ENCODE data around the gene DYDC1.
"Not testable (repeated sequence)": the region's sequence is repeated elsewhere in the genome, so short reads cannot be mapped to it uniquely, and the experiment has no call there.

DYDC1 gene

GRCh38 chr10:80356563-80356988, at the start of gene DYDC1, which contains the start of gene DYDC2:
DYDC1 (minus strand) TSS chr10:80356755; CDS start chr10:80352601, 4,154 bp downstream.
DYDC2 (plus strand) TSS chr10:80356781; CDS start chr10:80362444, 5,663 bp downstream.
- DNase-seq = no peak

- DNase-seq = no peak
Observed at GRCh38 chr10:80406204-80406603, 49.6 kb upstream of the DYDC1 start.

DNA sequence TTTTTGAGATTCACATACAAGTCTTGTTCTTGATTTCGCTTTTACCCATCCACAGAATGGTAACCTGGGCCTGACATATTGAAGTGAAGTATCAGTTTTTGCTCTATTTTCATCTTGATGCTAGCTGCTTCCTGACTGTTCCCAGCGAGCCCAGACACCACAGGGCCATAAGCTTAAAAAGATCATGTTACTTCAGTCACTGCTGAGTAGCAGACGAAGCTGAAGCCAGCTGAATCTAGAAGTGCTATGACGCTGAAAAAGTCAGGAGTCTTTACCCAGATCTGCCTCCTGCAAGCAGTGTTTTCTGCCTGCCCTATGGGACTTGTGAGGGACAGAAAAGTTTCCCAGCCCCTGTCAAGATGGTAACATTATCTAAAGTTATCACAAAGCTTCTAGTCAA, 49.1 kb upstream of the DYDC1 start:
- no peak for DNase-seq

GRCh38 chr10:80405035-80405434, 48.5 kb upstream of the DYDC1 start:
- DNase-seq = no peak

DNA sequence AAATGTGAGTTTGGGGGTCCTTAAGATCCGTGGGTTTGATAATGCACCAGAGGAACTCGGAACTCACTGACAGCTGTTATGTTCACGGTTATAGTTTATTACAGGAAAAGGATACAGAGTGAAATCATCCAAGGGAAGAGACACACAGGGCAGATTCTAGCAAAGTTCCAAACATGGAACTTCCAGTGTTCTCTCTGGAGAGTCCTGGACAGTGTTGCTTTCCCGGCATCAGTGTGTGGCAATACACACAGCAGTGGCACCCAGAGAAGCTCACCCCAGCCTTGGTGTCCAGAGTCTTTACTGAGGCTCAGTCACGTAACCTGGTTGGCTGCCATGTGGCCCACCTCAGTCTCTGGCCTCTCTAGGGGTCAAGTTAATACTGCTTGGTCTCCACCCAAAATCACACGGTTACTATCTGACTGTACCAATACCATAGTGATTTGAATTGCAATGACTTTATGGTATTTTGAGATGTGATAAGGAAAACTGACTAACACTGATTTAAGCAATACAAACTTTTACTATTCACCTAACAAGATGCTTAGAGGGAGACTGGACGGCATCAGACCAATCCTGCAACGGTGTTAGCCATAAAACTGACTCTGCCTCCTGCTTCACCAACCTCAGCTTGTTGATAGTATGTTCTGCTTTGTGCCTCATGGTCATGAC, 43.7 kb upstream of the DYDC1 start:
- DNase-seq = no peak

DNA sequence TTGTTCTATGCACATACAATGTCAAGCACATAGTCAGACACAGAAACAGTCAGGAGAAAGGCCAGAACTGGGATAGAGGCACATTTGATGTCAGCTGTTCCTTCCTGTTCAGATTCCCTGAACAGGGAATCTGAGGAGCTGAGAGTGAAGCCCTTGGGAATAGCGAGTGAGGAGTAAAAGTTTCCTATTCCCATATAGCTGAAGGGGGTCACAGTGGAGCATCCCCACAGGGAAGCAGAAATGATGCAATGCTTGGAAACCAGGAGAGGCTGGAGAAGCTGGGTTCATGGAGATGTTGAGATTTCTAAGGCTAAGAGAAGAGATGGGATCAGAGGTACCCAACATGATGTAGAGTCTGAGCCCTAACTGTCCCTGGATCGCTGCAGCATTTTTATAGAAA, 40.5 kb upstream of the DYDC1 start:
- no peak for DNase-seq

DNA sequence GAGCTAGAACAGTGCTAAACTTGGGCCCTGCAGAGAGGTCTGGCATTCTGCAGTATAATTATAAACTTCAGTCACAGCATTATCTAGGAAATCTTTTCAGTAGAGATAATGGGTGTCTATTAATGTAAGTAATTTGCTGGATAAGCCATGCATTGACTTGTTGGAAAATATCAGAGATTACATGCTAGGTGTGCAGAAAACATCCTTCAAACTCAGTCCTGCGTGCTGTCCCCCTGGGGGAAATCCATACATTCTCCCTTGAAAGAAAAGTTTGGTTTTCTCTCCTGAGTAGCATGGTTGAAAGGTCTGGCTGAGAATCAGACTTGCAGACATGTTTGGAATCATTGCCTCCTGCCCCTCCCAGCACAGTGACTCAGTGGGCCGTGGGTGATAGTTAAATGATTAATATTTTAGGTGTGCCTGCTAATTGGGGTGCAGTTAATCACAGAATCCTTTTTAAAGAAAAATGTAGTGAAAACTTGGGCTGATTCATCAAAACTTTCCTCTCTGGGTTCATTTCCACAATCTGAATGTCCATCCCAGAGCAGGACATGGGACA, 37.9 kb upstream of the DYDC1 start:
- DNase-seq = no peak

DNA sequence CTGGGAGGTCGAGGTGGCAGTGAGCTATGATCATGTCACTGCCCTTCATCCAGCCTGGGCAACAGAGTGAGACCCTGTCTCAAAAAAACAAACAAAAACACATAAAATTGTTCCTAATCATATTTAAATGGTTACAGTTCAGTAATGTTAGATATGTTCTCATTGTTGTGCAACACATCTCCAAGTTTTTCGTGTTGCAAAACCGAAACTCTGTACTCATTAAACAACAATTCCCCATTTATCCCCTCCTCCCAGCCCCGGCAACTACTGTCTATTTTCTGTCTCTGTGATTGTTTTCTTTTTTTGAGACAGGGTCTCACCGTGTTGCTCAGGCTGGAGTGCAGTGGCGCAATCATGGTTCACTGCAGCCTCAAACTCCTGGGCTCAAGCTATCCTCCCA, 35.7 kb upstream of the DYDC1 start:
- no peak for DNase-seq

GRCh38 chr10:80390740-80391139, 34.2 kb upstream of the DYDC1 start:
- DNase-seq = no peak

GRCh38 chr10:80382989-80383388, 26.4 kb upstream of the DYDC1 start:
- DNase-seq = no peak

- DNase-seq = no peak
Observed at GRCh38 chr10:80380185-80380584, 23.6 kb upstream of the DYDC1 start.

DNA sequence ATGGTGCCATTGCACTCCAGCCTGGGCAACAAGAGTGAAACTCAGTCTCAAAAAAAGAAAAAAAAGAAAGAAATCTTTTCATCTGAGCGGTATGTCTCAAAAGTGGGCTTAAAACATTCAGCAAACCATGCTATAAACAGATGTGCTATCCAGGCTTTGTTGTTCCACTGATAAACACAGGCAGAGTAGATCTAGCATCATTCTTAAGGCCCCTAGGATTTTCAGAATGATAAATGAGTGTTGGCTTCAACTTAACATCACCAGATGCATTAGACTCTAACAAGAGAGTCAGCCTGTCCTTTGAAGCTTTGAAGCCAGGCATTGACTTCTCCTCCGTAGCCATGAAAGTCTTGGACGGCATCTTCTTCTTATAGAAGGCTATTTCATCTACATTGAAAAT, 23.1 kb upstream of the DYDC1 start:
- no peak for DNase-seq

- no peak for DNase-seq
Observed at GRCh38 chr10:80373502-80373901, 16.9 kb upstream of the DYDC1 start.

- no peak for DNase-seq
Observed at GRCh38 chr10:80372675-80373074, 16.1 kb upstream of the DYDC1 start.

DNA sequence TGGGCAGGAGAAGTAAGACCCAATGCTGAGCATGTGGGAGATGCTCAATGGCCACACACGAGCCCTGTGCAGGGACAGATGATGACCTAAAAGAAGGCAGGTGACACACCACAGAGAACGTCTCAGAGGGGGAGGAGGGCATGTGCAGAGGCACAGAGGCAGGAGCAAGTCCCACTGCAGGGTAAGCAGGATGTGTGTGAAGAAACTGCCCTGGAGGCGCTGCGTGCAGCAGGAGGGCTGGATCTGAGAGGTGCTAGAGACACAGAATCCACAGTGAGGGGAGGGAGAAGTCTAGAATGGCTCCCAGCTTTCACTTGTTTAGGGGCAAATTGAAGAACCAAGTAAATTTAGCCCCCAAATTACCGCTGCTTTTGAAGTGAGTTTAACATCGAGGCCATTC, 14.9 kb upstream of the DYDC1 start:
- no peak for DNase-seq

DNA sequence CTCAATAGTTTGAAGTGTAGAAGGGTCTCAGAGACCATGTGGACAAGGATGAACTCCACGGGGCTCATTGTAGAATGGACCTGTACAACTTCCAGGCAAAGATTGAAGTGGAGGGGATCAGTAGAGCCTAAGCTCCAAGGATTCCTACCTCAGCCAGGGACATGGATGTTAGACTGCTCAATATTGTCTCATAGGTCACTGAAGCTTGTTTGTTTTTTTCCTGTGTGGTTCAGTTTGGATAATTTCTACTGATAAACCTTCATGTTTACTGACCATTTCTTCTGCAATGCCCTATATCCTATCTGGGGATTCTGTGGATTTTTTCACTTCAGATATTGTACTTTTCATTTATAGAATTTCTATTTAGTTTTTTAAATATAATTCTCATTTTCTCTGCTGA, 9.0 kb upstream of the DYDC1 start:
- no peak for DNase-seq

DNA sequence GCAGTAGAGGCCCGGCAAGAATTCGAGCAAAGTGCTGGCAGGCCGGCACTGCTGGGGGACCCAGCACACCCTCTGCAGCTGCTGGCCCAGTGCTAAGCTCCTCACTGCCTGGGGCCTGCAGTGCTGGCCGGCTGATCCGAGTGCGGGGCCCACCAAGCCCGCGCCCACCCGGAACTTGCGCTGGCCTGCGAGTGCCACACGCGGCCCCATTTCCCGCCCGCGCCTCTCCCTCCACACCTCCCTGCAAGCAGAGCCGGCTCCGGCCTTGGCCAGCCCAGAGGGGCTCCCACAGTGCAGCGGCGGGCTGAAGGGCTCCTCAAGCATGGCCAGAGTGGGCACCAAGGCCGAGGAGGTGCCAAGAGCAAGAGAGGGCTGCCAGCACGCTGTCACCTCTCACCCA, 3.1 kb upstream of the DYDC1 start:
- no peak for DNase-seq

- not testable (repeated sequence) for DNase-seq
Observed at GRCh38 chr10:80358925-80359324, 2.4 kb upstream of the DYDC1 start.

DNA sequence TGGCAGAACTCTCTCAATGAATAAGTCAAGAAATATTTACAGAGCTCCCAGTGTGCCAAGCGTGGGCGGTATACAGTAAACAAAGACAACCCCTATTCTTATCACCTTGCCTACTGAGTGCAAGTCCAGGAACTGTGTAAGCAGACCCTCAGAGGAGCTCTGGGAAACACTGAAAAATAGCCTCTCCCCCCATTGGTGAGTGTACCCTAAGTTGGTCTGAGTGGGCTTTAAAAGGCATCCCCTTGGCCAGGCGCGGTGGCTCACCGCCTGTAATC, 1.2 kb upstream of the DYDC1 start:
- no peak for DNase-seq

GRCh38 chr10:80356989-80357850, 665 bp upstream of the DYDC1 start:
- no peak for DNase-seq

DNA sequence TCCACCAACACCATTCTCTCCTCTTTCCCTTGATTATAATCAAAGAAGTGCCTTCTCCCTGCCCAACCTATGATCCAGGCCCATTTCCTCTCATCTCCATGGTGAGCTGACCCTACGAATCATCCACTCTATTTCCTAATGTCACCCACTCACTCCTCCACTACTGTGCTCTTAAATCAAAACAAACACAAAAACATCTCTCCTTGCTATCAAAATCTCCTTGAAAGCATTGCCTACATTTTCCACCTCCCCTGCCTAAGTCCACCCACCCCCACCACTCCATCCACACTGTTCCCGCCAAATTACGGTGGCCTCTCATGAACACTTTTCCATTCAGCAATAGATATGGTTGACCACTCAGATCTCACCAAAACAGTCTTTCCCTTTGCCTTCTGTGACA, 5.3 kb downstream of the DYDC1 start:
- DNase-seq = no peak

DNA sequence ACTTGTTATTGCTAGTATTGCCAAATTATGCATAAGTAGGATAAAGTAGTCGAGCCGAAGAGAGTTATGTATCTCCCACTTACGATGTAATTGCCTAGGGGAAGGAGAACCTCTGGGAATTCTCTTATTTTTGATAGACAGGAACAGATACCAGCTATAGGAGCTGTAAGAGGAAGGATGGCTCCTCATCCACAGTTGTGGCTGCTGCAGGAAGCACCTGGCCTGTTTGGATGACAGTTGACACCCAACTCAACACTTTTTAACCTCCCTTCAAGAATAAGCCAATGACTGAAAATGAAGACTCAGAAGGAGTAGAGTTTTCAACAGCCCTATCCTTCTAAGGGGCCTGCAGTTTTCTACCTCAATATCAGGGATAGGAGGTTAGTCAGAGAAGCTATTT, 6.3 kb downstream of the DYDC1 start:
- DNase-seq = no peak

- no peak for DNase-seq
Observed at GRCh38 chr10:80344912-80345311, 11.6 kb downstream of the DYDC1 start.

DNA sequence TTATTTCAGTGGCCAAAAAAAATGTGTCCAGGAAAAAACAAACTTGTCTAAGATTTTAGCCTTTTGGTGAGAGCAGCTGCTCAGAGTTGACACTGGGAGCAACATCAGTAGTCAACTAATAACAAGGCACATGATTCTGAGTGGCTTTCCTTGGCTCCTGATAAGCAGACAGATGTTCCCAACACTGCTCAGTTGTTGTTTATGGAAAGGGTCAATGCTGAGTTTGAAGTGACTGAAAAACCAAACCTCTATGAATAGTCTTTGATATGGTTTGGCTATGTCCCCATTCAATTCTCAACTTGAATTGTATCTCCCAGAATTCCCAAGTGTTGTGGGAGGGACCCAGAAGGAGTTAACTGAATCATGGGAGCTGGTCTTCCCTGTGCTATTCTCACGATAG, 12.3 kb downstream of the DYDC1 start:
- DNase-seq = no peak

Data from GOT3 (cell line).